Right lobe of liver (tissue), 6 donors: ENCODE measurements around the gene TRIM71. TPM values are rescaled to one million over a fixed set of nuclear protein-coding genes. Genes with fewer than 3 reads are reported as not detected.

Source experiments
- ATAC-seq, 4 donors: fragments of 200-7000 bp; cut with Tn5 transposase; one replicate each; pipeline ENCODE4 v1.9.1; 2020; ENCODE audit warnings: mild to moderate bottlenecking in 4 of 4, moderate library complexity in 4 of 4
- DNase-seq, 3 donors: peaks; one replicate each; pipeline ENCODE4 v3.0.0-alpha.2; 2020
- H3K27ac ChIP-seq, 3 donors: fragments of 200-600 bp; one replicate each; pipeline ENCODE4 v1.8.0; 2022
- H3K27me3 ChIP-seq, 2 donors: fragments of 200-600 bp; one replicate each; pipeline ENCODE4 v1.8.0; 2022
- H3K36me3 ChIP-seq, 4 donors: fragments of 200-600 bp; sonication (generic) in 1 of 4; one replicate each; pipeline versions ENCODE4 v1.5.1 to v1.8.0; 2017 to 2022; ENCODE audit warnings: control low read depth in 1 of 4
- H3K4me1 ChIP-seq, 4 donors: fragments of 200-600 bp; sonication (generic) in 1 of 4; one replicate each; pipeline versions ENCODE4 v1.5.1 to v1.8.0; 2017 to 2022; ENCODE audit warnings: control low read depth in 1 of 4
- H3K4me3 ChIP-seq, 3 donors: fragments of 200-600 bp; one replicate each; pipeline ENCODE4 v1.8.0; 2022
- H3K9me3 ChIP-seq, 4 donors: fragments of 200-600 bp; sonication (generic) in 1 of 4; one replicate each; pipeline versions ENCODE4 v1.5.1 to v1.8.0; 2017 to 2022; ENCODE audit warnings: control low read depth in 1 of 4
- POLR2A ChIP-seq: fragments of 450-650 bp; IDR thresholded peaks from one replicate; pipeline ENCODE4 v1.6.1; 2017; ENCODE audit warnings: antibody characterized with exemption, mild to moderate bottlenecking
- WGBS: methylation state at CpG from one replicate; pipeline ENCODE4 v1.1.6; 2018; ENCODE audit warnings: low coverage, low lambda C conversion rate; ENCODE audit not compliant: insufficient coverage; ENCODE audit errors: missing lambda C conversion rate; 5-methylcytosine and 5-hydroxymethylcytosine counted together
- intact Hi-C, 2 donors: fragments of 100-400 bp; cut with DNase I; formaldehyde crosslinking; loops; one replicate each; pipeline versions ENCODE4 v1.11.2 to v1.14.1; 2022
- total RNA-seq, 6 experiments: library from RNA; depleted of rRNA in 2 of 6; stranded (reverse); fragments of >200 nt in 2 of 6; fragmentation: NEBNext Ultra II Directional in 3 of 6; extraction: Animal tissue kit (Norgen Biotek cat#: 25700) in 3 of 6; gene quantifications; one replicate each; pipeline versions ENCODE4 v1.1.0 to v1.2.4, GENCODE V29; 2016 to 2023
- TF ChIP-seq, protein P1 (sequence below), 4 donors: fragments of 200-600 bp in 3 of 4; fragments of 450-650 bp in 1 of 4; IDR thresholded peaks; one replicate each; pipeline versions ENCODE4 v1.5.1 to v1.8.0; 2016 to 2022; ENCODE audit warnings: antibody characterized with exemption in 4 of 4, mild to moderate bottlenecking in 2 of 4
- donor health status: DM: no; HTN: yes; CAD: no.
- donor health status: DM: no; HTN: no; CAD: no.
- donor health status: DM: no; HTN: no; CAD: no.
- donor health status: DM: no; HTN: yes; CAD: no.
- donor health status: DM: no; HTN: yes; CAD: no.

Gene TRIM71
- total RNA-seq, 6 experiments from 2014 or later = not detected

DNA sequence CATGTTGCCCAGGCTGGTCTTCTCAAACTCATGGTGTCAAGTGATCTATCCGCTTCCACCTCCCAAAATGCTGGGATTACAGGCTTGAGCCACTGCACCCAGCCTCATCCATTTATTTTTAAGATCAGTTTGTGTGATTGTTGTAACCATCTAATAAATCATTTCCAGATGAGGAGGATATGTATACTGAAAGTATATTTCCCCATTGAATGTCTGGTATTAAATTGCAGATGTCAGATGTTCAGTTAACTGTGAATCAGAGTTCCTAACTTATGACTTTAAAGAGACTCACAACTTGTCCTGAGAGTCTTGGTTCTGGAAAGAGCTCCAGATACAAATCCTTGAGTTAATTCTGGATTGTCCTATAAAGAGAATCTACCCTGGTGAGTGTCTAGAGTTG lies 62.4 kb downstream of the TRIM71 start:
- Histone ChIP-seq H3K36me3 (no peaks in the 10 kb centered on the region), H3K4me3 (no peak overlapping the region), H3K4me1 (no peaks in the 10 kb centered on the region), H3K27ac (no peak overlapping the region), H3K9me3 (no peaks in the 10 kb centered on the region), H3K27me3 (no peaks in the 10 kb centered on the region)
- no peak for TF ChIP-seq POLR2A
- TF ChIP-seq, protein P1, sequence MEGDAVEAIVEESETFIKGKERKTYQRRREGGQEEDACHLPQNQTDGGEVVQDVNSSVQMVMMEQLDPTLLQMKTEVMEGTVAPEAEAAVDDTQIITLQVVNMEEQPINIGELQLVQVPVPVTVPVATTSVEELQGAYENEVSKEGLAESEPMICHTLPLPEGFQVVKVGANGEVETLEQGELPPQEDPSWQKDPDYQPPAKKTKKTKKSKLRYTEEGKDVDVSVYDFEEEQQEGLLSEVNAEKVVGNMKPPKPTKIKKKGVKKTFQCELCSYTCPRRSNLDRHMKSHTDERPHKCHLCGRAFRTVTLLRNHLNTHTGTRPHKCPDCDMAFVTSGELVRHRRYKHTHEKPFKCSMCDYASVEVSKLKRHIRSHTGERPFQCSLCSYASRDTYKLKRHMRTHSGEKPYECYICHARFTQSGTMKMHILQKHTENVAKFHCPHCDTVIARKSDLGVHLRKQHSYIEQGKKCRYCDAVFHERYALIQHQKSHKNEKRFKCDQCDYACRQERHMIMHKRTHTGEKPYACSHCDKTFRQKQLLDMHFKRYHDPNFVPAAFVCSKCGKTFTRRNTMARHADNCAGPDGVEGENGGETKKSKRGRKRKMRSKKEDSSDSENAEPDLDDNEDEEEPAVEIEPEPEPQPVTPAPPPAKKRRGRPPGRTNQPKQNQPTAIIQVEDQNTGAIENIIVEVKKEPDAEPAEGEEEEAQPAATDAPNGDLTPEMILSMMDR (IDR thresholded peaks at IDR 0.05) = no peak
- ATAC-seq (no peak), DNase-seq (no peak)
- WGBS = 100% methylated on average over 1 of the region's 1 CpG
- intact Hi-C loops = no loop called here

DNA sequence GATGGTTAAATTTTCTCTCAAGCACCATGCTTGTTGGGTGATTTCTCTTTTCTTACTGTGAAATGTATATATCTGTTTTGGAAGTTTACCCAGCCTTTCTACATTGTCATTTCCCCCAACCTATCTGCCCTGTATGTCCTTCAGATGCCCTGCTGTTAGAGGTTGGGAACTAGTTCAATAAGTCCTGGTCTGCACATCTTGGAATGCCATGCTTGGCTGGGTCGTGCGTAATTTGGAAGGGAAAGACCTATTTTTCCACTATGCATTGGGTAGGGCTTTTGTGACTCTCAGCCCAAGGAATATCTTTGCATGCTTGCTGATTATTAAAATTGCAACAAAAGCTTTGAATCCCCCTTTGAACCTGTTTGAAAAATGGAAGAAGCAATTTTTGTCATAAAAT lies 63.8 kb downstream of the TRIM71 start:
- H3K36me3 ChIP-seq = no peaks in the 10 kb centered on the region
- no peaks in the 10 kb centered on the region for H3K4me1 ChIP-seq
- no peak for TF ChIP-seq POLR2A
- TF ChIP-seq, protein P1 (IDR thresholded peaks at IDR 0.05) = no peak
- H3K27ac ChIP-seq = no peak overlapping the region
- H3K4me3 ChIP-seq = no peak overlapping the region
- H3K27me3 ChIP-seq = no peaks in the 10 kb centered on the region
- ATAC-seq (no peak), DNase-seq (no peak)
- 76% methylated on average over 2 of the region's 2 CpGs for WGBS
- no peaks in the 10 kb centered on the region for H3K9me3 ChIP-seq
- intact Hi-C loops = no loop called here

DNA sequence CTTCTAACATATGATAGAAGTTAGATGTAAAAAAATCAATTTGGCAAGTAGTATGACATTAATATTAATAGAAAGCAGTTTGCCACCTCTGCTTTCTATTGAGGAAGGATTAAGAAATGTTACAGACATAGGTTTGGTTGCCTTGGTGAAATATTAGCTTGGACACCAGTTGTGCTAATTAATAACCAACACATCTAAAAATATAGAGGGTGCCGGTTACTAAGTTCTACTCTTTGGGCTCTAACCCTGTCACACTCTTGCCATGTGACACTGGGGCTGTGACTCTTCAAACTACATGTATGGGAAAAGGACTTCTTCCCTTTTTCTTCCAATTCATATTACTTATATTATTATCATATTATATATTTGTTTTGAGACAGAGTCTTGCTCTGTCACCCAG lies 64.4 kb downstream of the TRIM71 start:
- H3K36me3 ChIP-seq = no peaks in the 10 kb centered on the region
- no peak for DNase-seq
- intact Hi-C loops = no loop called here
- H3K9me3 ChIP-seq = no peaks in the 10 kb centered on the region
- no peak overlapping the region for H3K27ac ChIP-seq
- H3K4me3 ChIP-seq = no peak overlapping the region
- 55% methylated on average over 1 of the region's 1 CpG for WGBS
- no peaks in the 10 kb centered on the region for H3K4me1 ChIP-seq
- no peaks in the 10 kb centered on the region for H3K27me3 ChIP-seq
- no peak for ATAC-seq
- TF ChIP-seq, protein P1 (IDR thresholded peaks at IDR 0.05) = no peak
- TF ChIP-seq POLR2A = no peak

DNA sequence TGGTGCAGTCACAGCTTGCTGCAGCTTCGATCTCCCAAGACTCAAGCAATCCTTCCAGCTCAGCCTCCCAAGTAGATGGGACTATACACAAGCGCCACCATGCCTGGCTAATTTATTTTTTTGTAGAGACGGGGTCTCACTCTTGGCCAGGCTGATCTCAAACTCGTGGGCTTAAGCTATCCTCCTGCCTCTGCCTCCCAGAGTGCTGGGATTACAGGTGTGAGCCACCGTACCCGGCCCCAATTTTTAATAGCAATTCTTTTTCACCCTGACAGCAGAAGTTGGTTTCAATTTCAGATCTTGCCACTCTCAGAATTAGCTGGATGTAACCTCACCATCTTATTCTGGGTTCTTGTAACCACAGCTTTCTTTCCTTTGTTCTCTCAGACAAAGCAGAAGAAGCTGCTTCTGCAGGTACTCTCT lies 64.8 kb downstream of the TRIM71 start:
- TF ChIP-seq, protein P1 (IDR thresholded peaks at IDR 0.05) = no peak
- TF ChIP-seq POLR2A = no peak
- no peaks in the 10 kb centered on the region for H3K4me1 ChIP-seq
- H3K27ac ChIP-seq = no peak overlapping the region
- no peak overlapping the region for H3K4me3 ChIP-seq
- DNase-seq = no peak
- H3K9me3 ChIP-seq = no peaks in the 10 kb centered on the region
- H3K36me3 ChIP-seq = no peaks in the 10 kb centered on the region
- ATAC-seq = no peak
- intact Hi-C loops = no loop called here
- H3K27me3 ChIP-seq = no peaks in the 10 kb centered on the region
- 70% methylated on average over 6 of the region's 6 CpGs for WGBS

DNA sequence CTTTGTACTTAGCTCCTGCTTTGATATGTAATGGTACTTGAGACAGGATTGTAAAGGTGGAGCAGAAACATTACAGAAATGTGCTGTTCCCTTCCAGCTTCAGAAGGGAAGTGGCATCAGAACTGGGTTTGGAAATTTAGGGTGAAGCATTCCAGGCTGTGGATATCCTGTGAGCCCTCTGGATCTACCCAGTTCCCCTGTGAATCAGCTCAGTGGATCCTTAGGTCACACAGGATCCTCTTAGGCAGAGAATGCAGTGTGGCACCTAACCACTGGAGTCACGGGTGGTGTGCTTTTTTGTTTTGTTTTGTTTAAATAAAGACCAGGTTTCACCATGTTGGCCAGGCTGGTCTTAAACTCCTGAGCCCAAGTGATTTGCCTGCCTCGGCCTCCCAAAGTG lies 66.0 kb downstream of the TRIM71 start:
- DNase-seq = no peak
- 92% methylated on average over 2 of the region's 2 CpGs for WGBS
- no peak for ATAC-seq
- H3K27me3 ChIP-seq = no peaks in the 10 kb centered on the region
- H3K4me3 ChIP-seq = no peak overlapping the region
- no peaks in the 10 kb centered on the region for H3K4me1 ChIP-seq
- H3K27ac ChIP-seq = no peak overlapping the region
- intact Hi-C loops = no loop called here
- TF ChIP-seq, protein P1 (IDR thresholded peaks at IDR 0.05) = no peak
- no peak for TF ChIP-seq POLR2A
- no peaks in the 10 kb centered on the region for H3K36me3 ChIP-seq
- no peaks in the 10 kb centered on the region for H3K9me3 ChIP-seq
